Nephron (organoid): ENCODE data around the gene MMP25.
A peak's percentile ranks its signal among the peaks of the same experiment; 100 is the strongest.

ENCODE experiments used
- H3K27ac Mint-ChIP-seq, 3 experiments: 2 replicates each; pipeline ENCODE4 v1.8.0; 2020; ENCODE audit warnings: mixed read lengths in 3 of 3, mild to moderate bottlenecking in 2 of 3, moderate library complexity in 1 of 3
- H3K27me3 Mint-ChIP-seq: 2 replicates; pipeline ENCODE4 v1.8.0; 2021; ENCODE audit warnings: low read depth, mild to moderate bottlenecking, moderate library complexity, mixed read lengths
- H3K36me3 Mint-ChIP-seq: 2 replicates; pipeline ENCODE4 v1.8.0; 2020; ENCODE audit warnings: low read depth, mixed read lengths
- H3K4me1 Mint-ChIP-seq: 2 replicates; pipeline ENCODE4 v1.8.0; 2020; ENCODE audit warnings: mixed read lengths
- H3K4me3 Mint-ChIP-seq, 3 experiments: 2 replicates each; pipeline ENCODE4 v1.8.0; 2020; ENCODE audit warnings: mild to moderate bottlenecking in 3 of 3, mixed read lengths in 3 of 3, moderate library complexity in 2 of 3
- H3K9me3 Mint-ChIP-seq: 2 replicates; pipeline ENCODE4 v1.8.0; 2020; ENCODE audit warnings: mixed read lengths
- CTCF ChIP-seq, 3 experiments: fragments of 200-600 bp; sonication (generic); IDR thresholded peaks; one replicate each; pipeline ENCODE4 v1.5.0; 2021; ENCODE audit warnings: antibody characterized with exemption in 3 of 3; ENCODE audit not compliant: unreplicated experiment in 3 of 3

Gene MMP25

GRCh38 chr16:3038256-3038655, 8.1 kb upstream of the MMP25 start:
- TF ChIP-seq CTCF (IDR thresholded peaks at IDR 0.05; ENCODE audit: unreplicated experiment in 3 of 3) = no peak
- Mint-ChIP-seq H3K9me3 (no peaks in the 10 kb centered on the region), H3K4me1 (no peaks in the 10 kb centered on the region), H3K4me3 (no peak overlapping the region), H3K36me3 (no peaks in the 10 kb centered on the region), H3K27ac (no peak overlapping the region), H3K27me3 (peaks cover 95% of the 10 kb centered on the region)

GRCh38 chr16:3038896-3039295, 7.5 kb upstream of the MMP25 start:
- no peak overlapping the region for H3K27ac Mint-ChIP-seq

GRCh38 chr16:3042376-3042775, 4.0 kb upstream of the MMP25 start:
- H3K4me1 Mint-ChIP-seq = peaks cover 5% of the 10 kb centered on the region
- H3K9me3 Mint-ChIP-seq = no peaks in the 10 kb centered on the region
- no peak for TF ChIP-seq CTCF (IDR thresholded peaks at IDR 0.05; ENCODE audit: unreplicated experiment in 3 of 3)
- H3K27me3 Mint-ChIP-seq = peaks cover 92% of the 10 kb centered on the region
- H3K36me3 Mint-ChIP-seq = no peaks in the 10 kb centered on the region
- no peak overlapping the region for H3K4me3 Mint-ChIP-seq
- H3K27ac Mint-ChIP-seq = no peak overlapping the region

More at GRCh38 chr16:3038896-3039295, 7.5 kb upstream of the MMP25 start:
- H3K4me1 Mint-ChIP-seq = no peaks in the 10 kb centered on the region
- H3K4me3 Mint-ChIP-seq = no peak overlapping the region
- no peaks in the 10 kb centered on the region for H3K36me3 Mint-ChIP-seq
- peaks cover 95% of the 10 kb centered on the region for H3K27me3 Mint-ChIP-seq
- no peak for TF ChIP-seq CTCF (IDR thresholded peaks at IDR 0.05; ENCODE audit: unreplicated experiment in 3 of 3)
- no peaks in the 10 kb centered on the region for H3K9me3 Mint-ChIP-seq

GRCh38 chr16:3044708-3045107, 1.7 kb upstream of the MMP25 start:
- Mint-ChIP-seq H3K4me3 (peak overlapping the region; percentile 69 to 81 (median 77)), H3K27ac (no peak overlapping the region), H3K36me3 (no peaks in the 10 kb centered on the region), H3K9me3 (no peaks in the 10 kb centered on the region), H3K4me1 (peaks cover 5% of the 10 kb centered on the region), H3K27me3 (peaks cover 92% of the 10 kb centered on the region)
- TF ChIP-seq CTCF (IDR thresholded peaks at IDR 0.05; ENCODE audit: unreplicated experiment in 3 of 3) = no peak

- TF ChIP-seq CTCF (IDR thresholded peaks at IDR 0.05; ENCODE audit: unreplicated experiment in 3 of 3) = no peak
- Mint-ChIP-seq H3K27me3 (peaks cover 89% of the 10 kb centered on the region), H3K4me3 (peak overlapping the region in 2 of 3 experiments; percentile 53 to 60), H3K9me3 (no peaks in the 10 kb centered on the region), H3K36me3 (no peaks in the 10 kb centered on the region), H3K27ac (no peak overlapping the region), H3K4me1 (peaks cover 5% of the 10 kb centered on the region)
These were observed 453 bp downstream of the MMP25 start for GRCh38 chr16:3046641-3047386.

GRCh38 chr16:3047387-3047720, 993 bp downstream of the MMP25 start:
- peaks cover 89% of the 10 kb centered on the region for H3K27me3 Mint-ChIP-seq
- H3K36me3 Mint-ChIP-seq = no peaks in the 10 kb centered on the region
- H3K4me1 Mint-ChIP-seq = peaks cover 5% of the 10 kb centered on the region
- peak overlapping the region in 2 of 3 experiments; percentile 47 to 74 for H3K4me3 Mint-ChIP-seq
- no peak for TF ChIP-seq CTCF (IDR thresholded peaks at IDR 0.05; ENCODE audit: unreplicated experiment in 3 of 3)
- H3K9me3 Mint-ChIP-seq = no peaks in the 10 kb centered on the region
- H3K27ac Mint-ChIP-seq = no peak overlapping the region
